GM08714 (cell line): Measurements from ENCODE around the gene GNAZ.
"Not testable (repeated sequence)": the region's sequence is repeated elsewhere in the genome, so short reads cannot be mapped to it uniquely, and the experiment has no call there.

ENCODE experiments used
- H3K4me3 ChIP-seq: fragments of 200-500 bp; sonication (Bioruptor generic); 2 replicates; pipeline ENCODE4 v1.5.1; 2014; ENCODE audit warnings: mild to moderate bottlenecking, low read length, inconsistent platforms
- ZNF274 ChIP-seq: IDR thresholded peaks from 2 replicates; pipeline ENCODE4 v1.6.1; 2012; ENCODE audit warnings: mild to moderate bottlenecking, low read depth, low read length

GNAZ gene

GRCh38 chr22:23070418-23071229 is at the start of gene GNAZ:
Gene GNAZ (plus strand): TSS chr22:23070519. CDS start chr22:23095696, 25,177 bp downstream.
- no peak for TF ChIP-seq ZNF274
- H3K4me3 ChIP-seq: peak within 1 kb of the TSS; percentile 35

GRCh38 chr22:23020659-23021293 is 49.5 kb upstream of the GNAZ start:
- TF ChIP-seq ZNF274: no peak
- no peak overlapping the region for H3K4me3 ChIP-seq

- H3K4me3 ChIP-seq: not testable (repeated sequence)
These were observed 48.5 kb upstream of the GNAZ start for GRCh38 chr22:23021660-23022353.

GRCh38 chr22:23023294-23023693 is 47.0 kb upstream of the GNAZ start:
- TF ChIP-seq ZNF274: no peak
- H3K4me3 ChIP-seq: no peak overlapping the region

- H3K4me3 ChIP-seq: no peak overlapping the region
- no peak for TF ChIP-seq ZNF274
These were observed 43.5 kb upstream of the GNAZ start for GRCh38 chr22:23026777-23027176.

- H3K4me3 ChIP-seq: not testable (repeated sequence)
These were observed 42.5 kb upstream of the GNAZ start for GRCh38 chr22:23027849-23028248.

- TF ChIP-seq ZNF274: no peak
- no peak overlapping the region for H3K4me3 ChIP-seq
These were observed 40.6 kb upstream of the GNAZ start for GRCh38 chr22:23029521-23030228.

DNA sequence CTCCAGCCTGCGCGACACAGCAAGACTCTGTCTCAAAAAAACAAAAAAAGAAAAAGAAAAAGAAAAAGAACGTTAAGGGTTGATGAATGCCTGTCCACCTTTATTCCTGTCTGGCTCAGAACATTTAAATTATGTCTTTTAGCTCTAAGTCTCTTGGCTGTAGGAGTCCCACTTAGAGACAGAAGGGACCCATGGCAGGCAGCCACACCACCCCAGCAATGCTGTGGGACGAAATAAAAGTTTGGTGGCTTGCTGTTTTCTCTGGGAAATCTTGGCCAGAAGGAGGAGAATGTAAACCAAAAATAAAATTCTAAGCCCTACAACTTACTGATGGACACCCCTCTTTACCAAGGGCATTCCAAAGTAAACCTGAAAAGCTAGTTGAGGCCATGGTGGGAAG is 38.9 kb upstream of the GNAZ start:
- H3K4me3 ChIP-seq: no peak overlapping the region
- TF ChIP-seq ZNF274: no peak

DNA sequence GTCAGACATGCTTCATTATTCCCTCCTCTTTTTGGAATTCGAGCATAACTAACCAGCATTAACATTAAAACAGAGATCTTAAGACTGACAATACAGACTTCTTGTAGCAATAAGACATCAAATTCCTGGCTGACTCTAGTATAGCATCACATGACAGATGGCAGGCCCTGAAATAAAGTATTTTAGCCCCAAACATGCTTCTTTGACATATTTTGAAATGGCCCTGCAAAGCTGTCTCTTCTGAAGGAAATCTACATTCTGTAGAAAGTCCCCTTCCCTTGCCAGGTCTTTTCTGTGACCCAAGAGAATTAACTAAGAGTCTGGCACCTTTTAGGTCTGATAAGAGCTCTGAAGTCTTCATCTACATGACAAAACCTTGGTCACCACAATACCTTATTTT is 38.5 kb upstream of the GNAZ start:
- TF ChIP-seq ZNF274: no peak

GRCh38 chr22:23032658-23033057 is 37.7 kb upstream of the GNAZ start:
- TF ChIP-seq ZNF274: no peak
- no peak overlapping the region for H3K4me3 ChIP-seq

More for the DNA sequence above, 38.5 kb upstream of the GNAZ start:
- H3K4me3 ChIP-seq: no peak overlapping the region

- TF ChIP-seq ZNF274: no peak
- H3K4me3 ChIP-seq: no peak overlapping the region
These were observed 37.0 kb upstream of the GNAZ start for GRCh38 chr22:23033116-23033905.

DNA sequence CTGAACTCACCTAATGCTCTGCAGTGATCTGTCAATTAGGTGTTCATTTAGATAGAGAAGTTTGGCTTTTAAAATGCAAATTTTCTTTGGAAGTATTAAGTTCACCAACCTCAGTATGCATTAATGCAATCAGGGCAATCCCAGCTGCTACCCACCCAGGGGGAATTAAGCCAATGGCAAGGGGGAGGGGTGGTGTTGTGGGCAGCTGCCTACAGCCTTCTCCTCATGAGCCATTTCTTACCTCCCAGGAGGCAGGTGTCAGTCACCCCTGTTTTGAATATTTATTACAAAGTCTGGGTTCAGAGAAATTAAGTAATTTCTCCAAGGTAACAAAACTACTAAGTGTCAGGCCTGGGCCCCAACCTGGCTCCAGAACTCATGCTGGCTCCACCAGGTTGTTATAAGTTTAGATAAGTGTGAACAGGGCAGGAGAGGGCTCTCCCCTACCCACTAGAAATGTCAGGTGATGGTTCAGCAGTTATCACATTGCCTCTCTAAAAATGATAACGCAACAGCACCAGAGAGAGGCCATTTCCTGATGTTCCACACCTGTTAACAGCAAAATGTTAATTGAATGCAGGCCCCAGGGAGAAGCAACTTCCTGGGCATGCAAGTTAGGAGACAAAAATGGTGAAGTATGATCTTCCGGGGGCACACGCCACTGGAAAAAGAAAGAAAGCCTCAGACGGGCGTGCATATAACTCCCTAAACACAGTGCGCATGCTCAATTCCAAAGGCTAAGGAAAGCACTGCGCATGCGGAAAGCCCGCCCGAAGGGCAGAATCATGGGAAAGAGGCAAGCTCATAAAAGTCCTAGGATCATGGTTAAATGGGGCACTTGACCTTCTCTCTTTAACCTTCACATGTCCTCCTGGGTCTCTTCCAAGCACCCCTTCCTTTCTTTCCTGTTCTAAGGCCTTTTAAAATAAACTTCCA is 35.4 kb upstream of the GNAZ start:
- H3K4me3 ChIP-seq: no peak overlapping the region

More for the DNA sequence above, 35.4 kb upstream of the GNAZ start:
- no peak for TF ChIP-seq ZNF274
